SU-DHL-6 (cell line): ENCODE results near the gene MRGPRX2.

Experiments used
- H2AFZ ChIP-seq: fragments of 200-600 bp; sonication (generic); 2 replicates; pipeline ENCODE4 v1.6.1; 2014; ENCODE audit warnings: low read depth, mild to moderate bottlenecking, moderate library complexity, mixed read lengths, antibody characterized with exemption, low read length; ENCODE audit not compliant: severe bottlenecking
- H3F3A ChIP-seq: fragments of 200-600 bp; shearing (Covaris generic); 2 replicates; pipeline ENCODE4 v1.6.0; 2016; ENCODE audit warnings: antibody characterized with exemption, mild to moderate bottlenecking; ENCODE audit not compliant: insufficient read depth
- H3K27ac ChIP-seq: fragments of 200-600 bp; sonication (generic); 2 replicates; pipeline ENCODE4 v1.5.1; 2016; ENCODE audit warnings: low read depth, mild to moderate bottlenecking, low read length, moderate library complexity, mixed read lengths
- H3K27me3 ChIP-seq: fragments of 200-600 bp; sonication (generic), shearing (Covaris generic); 2 replicates; pipeline ENCODE4 v1.6.0; 2014; ENCODE audit warnings: mild to moderate bottlenecking, low read length
- H3K36me3 ChIP-seq: fragments of 200-600 bp; sonication (generic); 2 replicates; pipeline ENCODE4 v1.6.1; 2014; ENCODE audit warnings: mild to moderate bottlenecking, low read length, mixed read lengths
- H3K4me2 ChIP-seq: fragments of 300-600, 200-600 bp; shearing (Covaris generic), sonication (generic); 2 replicates; pipeline ENCODE4 v1.6.0; 2014; ENCODE audit warnings: low read length, low read depth, mild to moderate bottlenecking; ENCODE audit not compliant: poor library complexity, severe bottlenecking
- H3K4me3 ChIP-seq: fragments of 200-600 bp; sonication (generic); 2 replicates; pipeline ENCODE4 v1.5.1; 2014; ENCODE audit warnings: antibody characterized with exemption, low read length, mild to moderate bottlenecking, mixed read lengths; ENCODE audit not compliant: insufficient read depth, poor library complexity, severe bottlenecking
- H3K79me2 ChIP-seq: fragments of 200-600 bp; sonication (generic); 2 replicates; pipeline ENCODE4 v1.6.1; 2014; ENCODE audit warnings: mild to moderate bottlenecking, low read length, moderate library complexity; ENCODE audit not compliant: insufficient read depth
- H3K9ac ChIP-seq: fragments of 200-600 bp; sonication (generic); 2 replicates; pipeline ENCODE4 v1.7.0; 2014; ENCODE audit warnings: mild to moderate bottlenecking, low read length
- H3K9me2 ChIP-seq: fragments of 200-600 bp; sonication (generic); replicated peaks from 2 replicates; pipeline ENCODE4 v1.6.1; 2014; ENCODE audit warnings: low read length; ENCODE audit not compliant: insufficient read depth
- H3K9me3 ChIP-seq: fragments of 200-600 bp; sonication (generic); 2 replicates; pipeline ENCODE4 v1.6.1; 2014; ENCODE audit warnings: low read length, mixed read lengths; ENCODE audit not compliant: insufficient read depth
- H4K20me1 ChIP-seq: fragments of 200-600 bp; sonication (generic); 2 replicates; pipeline ENCODE4 v1.6.1; 2014; ENCODE audit warnings: low read depth, mild to moderate bottlenecking, antibody characterized with exemption, low read length, moderate library complexity, mixed read lengths
- EZH2phosphoT487 ChIP-seq: fragments of 200-600 bp; sonication (generic), shearing (Covaris generic); conservative IDR thresholded peaks from 2 replicates; pipeline ENCODE4 v1.6.1; 2018; ENCODE audit warnings: mild to moderate bottlenecking, antibody characterized with exemption, low read length, moderate library complexity, mixed read lengths
- TF ChIP-seq, protein P1 (sequence below): fragments of 200-600 bp; sonication (generic); IDR thresholded peaks from one replicate; pipeline ENCODE4 v1.5.1; 2017; ENCODE audit warnings: antibody characterized with exemption, mild to moderate bottlenecking, low read length, moderate library complexity; ENCODE audit not compliant: insufficient read depth, poor library complexity, severe bottlenecking

MRGPRX2 gene

DNA sequence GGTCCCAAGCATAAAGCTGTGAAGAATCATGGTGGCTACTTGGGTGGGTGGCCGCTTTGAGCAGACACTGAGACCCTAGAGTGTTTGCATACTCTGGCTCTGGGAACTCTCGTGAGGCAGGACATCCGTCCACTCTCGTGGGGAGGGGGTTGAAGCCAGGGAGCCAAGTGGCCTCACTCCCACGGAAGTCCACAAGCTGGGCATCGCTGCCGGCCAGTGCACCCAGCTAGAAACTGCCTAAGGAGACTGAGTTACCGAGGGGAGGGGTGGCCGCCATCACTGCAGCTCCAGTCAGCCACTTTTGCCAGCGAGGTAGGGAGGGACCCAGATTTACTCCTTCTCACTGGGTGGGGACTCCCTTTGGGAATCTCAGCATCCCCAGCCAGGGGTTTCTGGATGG is 20.5 kb downstream of the MRGPRX2 start:
- H3K36me3 ChIP-seq = no peaks in the 10 kb centered on the region
- H3K9me3 ChIP-seq = no peaks in the 10 kb centered on the region
- H2AFZ ChIP-seq = no peak overlapping the region
- TF ChIP-seq, protein P1, sequence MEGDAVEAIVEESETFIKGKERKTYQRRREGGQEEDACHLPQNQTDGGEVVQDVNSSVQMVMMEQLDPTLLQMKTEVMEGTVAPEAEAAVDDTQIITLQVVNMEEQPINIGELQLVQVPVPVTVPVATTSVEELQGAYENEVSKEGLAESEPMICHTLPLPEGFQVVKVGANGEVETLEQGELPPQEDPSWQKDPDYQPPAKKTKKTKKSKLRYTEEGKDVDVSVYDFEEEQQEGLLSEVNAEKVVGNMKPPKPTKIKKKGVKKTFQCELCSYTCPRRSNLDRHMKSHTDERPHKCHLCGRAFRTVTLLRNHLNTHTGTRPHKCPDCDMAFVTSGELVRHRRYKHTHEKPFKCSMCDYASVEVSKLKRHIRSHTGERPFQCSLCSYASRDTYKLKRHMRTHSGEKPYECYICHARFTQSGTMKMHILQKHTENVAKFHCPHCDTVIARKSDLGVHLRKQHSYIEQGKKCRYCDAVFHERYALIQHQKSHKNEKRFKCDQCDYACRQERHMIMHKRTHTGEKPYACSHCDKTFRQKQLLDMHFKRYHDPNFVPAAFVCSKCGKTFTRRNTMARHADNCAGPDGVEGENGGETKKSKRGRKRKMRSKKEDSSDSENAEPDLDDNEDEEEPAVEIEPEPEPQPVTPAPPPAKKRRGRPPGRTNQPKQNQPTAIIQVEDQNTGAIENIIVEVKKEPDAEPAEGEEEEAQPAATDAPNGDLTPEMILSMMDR = no peak
- TF ChIP-seq EZH2phosphoT487 = no peak
- no peaks in the 10 kb centered on the region for H3K79me2 ChIP-seq
- no peaks in the 10 kb centered on the region for H3F3A ChIP-seq
- H3K4me2 ChIP-seq = no peak overlapping the region
- no peaks in the 10 kb centered on the region for H3K9me2 ChIP-seq
- H3K9ac ChIP-seq = no peak overlapping the region
- H3K4me3 ChIP-seq = no peak overlapping the region
- H4K20me1 ChIP-seq = no peaks in the 10 kb centered on the region
- no peak overlapping the region for H3K27ac ChIP-seq
- no peaks in the 10 kb centered on the region for H3K27me3 ChIP-seq

DNA sequence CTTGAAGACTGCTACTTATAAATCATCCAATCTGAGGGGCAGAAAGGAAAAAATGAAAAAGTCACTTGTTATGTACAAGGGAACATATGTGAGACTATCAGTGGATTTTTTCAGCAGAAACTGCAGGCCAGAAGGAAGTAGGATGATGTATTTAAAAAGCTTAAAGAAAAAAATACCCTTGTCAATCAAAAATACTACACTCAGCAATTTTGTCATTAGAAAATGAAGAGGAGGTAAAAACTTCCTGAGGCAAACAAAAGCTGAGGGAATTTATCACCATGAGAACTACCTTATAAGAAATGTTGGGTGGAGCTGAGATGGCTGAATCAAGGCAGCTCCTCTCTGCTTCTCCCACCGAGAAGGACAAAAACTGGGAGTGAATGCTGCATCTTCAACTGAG is 21.1 kb downstream of the MRGPRX2 start:
- no peaks in the 10 kb centered on the region for H3K79me2 ChIP-seq
- no peaks in the 10 kb centered on the region for H4K20me1 ChIP-seq
- no peak for TF ChIP-seq EZH2phosphoT487
- TF ChIP-seq, protein P1 = no peak
- H2AFZ ChIP-seq = no peak overlapping the region
- H3K36me3 ChIP-seq = no peaks in the 10 kb centered on the region
- no peak overlapping the region for H3K27ac ChIP-seq
- no peaks in the 10 kb centered on the region for H3K9me3 ChIP-seq
- H3K4me3 ChIP-seq = no peak overlapping the region
- H3K4me2 ChIP-seq = no peak overlapping the region
- H3K27me3 ChIP-seq = no peaks in the 10 kb centered on the region
- no peaks in the 10 kb centered on the region for H3K9me2 ChIP-seq
- no peaks in the 10 kb centered on the region for H3F3A ChIP-seq
- no peak overlapping the region for H3K9ac ChIP-seq

DNA sequence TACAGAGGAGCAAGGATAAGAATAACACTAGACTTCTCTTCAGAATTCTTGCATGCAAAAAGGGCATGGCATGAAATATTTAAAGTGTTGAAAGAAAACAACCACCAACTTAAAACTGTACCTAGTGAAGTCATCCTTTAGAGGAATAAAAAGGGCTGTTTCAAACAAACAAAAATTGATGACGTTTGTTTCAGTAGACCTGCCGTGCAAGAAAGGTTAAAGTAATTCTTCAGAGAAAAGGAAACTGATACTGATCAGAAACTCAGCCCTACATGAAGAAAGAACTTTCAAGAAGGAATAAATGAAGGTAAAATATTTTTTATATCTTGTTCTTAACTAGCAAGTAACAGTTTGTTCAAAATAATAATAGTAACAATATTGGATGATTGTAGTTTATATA is 27.5 kb downstream of the MRGPRX2 start:
- Histone ChIP-seq H3F3A (no peaks in the 10 kb centered on the region), H3K4me3 (no peak overlapping the region), H2AFZ (no peak overlapping the region), H3K4me2 (no peak overlapping the region), H3K9ac (no peak overlapping the region), H3K79me2 (no peaks in the 10 kb centered on the region), H4K20me1 (no peaks in the 10 kb centered on the region), H3K27me3 (no peaks in the 10 kb centered on the region), H3K9me2 (no peaks in the 10 kb centered on the region), H3K27ac (no peak overlapping the region), H3K36me3 (no peaks in the 10 kb centered on the region), H3K9me3 (no peaks in the 10 kb centered on the region)
- TF ChIP-seq, protein P1 = no peak
- TF ChIP-seq EZH2phosphoT487 = no peak
